ENCODE data around the gene PAIP1.

GRCh38 chr5:43483298-43484105 lies 73.4 kb downstream of the PAIP1 start, which contains the start of gene TMEM267:
- TF ChIP-seq, protein P1, sequence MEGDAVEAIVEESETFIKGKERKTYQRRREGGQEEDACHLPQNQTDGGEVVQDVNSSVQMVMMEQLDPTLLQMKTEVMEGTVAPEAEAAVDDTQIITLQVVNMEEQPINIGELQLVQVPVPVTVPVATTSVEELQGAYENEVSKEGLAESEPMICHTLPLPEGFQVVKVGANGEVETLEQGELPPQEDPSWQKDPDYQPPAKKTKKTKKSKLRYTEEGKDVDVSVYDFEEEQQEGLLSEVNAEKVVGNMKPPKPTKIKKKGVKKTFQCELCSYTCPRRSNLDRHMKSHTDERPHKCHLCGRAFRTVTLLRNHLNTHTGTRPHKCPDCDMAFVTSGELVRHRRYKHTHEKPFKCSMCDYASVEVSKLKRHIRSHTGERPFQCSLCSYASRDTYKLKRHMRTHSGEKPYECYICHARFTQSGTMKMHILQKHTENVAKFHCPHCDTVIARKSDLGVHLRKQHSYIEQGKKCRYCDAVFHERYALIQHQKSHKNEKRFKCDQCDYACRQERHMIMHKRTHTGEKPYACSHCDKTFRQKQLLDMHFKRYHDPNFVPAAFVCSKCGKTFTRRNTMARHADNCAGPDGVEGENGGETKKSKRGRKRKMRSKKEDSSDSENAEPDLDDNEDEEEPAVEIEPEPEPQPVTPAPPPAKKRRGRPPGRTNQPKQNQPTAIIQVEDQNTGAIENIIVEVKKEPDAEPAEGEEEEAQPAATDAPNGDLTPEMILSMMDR (IDR thresholded peaks at IDR 0.05; ENCODE audit: borderline replicate concordance, extremely low read depth, low read length, poor library complexity, severe bottlenecking) = no peak
- TF ChIP-seq EZH2 (IDR thresholded peaks at IDR 0.05; ENCODE audit: borderline replicate concordance, low read depth, low read length, severe bottlenecking) = no peak
